HepG2 (cell line): ENCODE results near the gene TFB1M.

ENCODE experiments used
- DBP ChIP-seq: sonication (generic); formaldehyde crosslinking; IDR thresholded peaks from 2 replicates; pipeline ENCODE4 v1.4.0; 2020; ENCODE audit warnings: missing genetic modification reagents; ENCODE audit errors: not compliant biosample characterization
- GATAD2A ChIP-seq: IDR thresholded peaks from 2 replicates; pipeline ENCODE4 v1.6.1; 2016
- JDP2 ChIP-seq: sonication (generic); formaldehyde crosslinking; IDR thresholded peaks from 2 replicates; pipeline ENCODE4 v1.8.1; 2022; ENCODE audit warnings: missing genetic modification reagents, borderline replicate concordance
- KAT8 ChIP-seq: IDR thresholded peaks from 2 replicates; pipeline ENCODE4 v1.6.1; 2016; ENCODE audit warnings: missing genetic modification reagents, missing compliant biosample characterization
- MXI1 ChIP-seq: IDR thresholded peaks from 3 replicates; pipeline ENCODE4 v1.6.1; 2012; ENCODE audit warnings: low read depth, low read length, inconsistent platforms, borderline replicate concordance
- POLR2A ChIP-seq, 2 experiments: IDR thresholded peaks; 2 replicates each; pipeline ENCODE4 v1.6.1; 2011; ENCODE audit warnings: low read depth in 2 of 2, low read length in 2 of 2, mild to moderate bottlenecking in 1 of 2, moderate library complexity in 1 of 2; ENCODE audit not compliant: insufficient read depth in 1 of 2
- RAD21 ChIP-seq: fragments of 450-650 bp; formaldehyde crosslinking; IDR thresholded peaks from 2 replicates; pipeline ENCODE4 v1.5.0; 2020; ENCODE audit warnings: mild to moderate bottlenecking
- SP1 ChIP-seq, 2 experiments: fragments of 450-650 bp in 1 of 2; sonication (generic) in 1 of 2; formaldehyde crosslinking in 1 of 2; IDR thresholded peaks; 2 replicates each; pipeline versions ENCODE4 v1.4.0 to v1.6.1; 2016 to 2020; ENCODE audit warnings: missing genetic modification reagents in 1 of 2
- TAF1 ChIP-seq: sonication (generic); formaldehyde crosslinking; IDR thresholded peaks from 2 replicates; pipeline ENCODE4 v1.4.0; 2020; ENCODE audit warnings: missing genetic modification reagents
- ZNF207 ChIP-seq: fragments of 450-650 bp; IDR thresholded peaks from 2 replicates; pipeline ENCODE4 v1.6.1; 2016; ENCODE audit warnings: antibody characterized with exemption, borderline replicate concordance
- ZNF709 ChIP-seq: sonication (generic); formaldehyde crosslinking; IDR thresholded peaks from 2 replicates; pipeline ENCODE4 v1.5.0; 2020; ENCODE audit warnings: mild to moderate bottlenecking, missing genetic modification reagents
- TF ChIP-seq, protein P1 (sequence below): sonication (generic); formaldehyde crosslinking; IDR thresholded peaks from 2 replicates; pipeline ENCODE4 v1.8.1; 2023; ENCODE audit warnings: missing genetic modification reagents, inconsistent platforms, borderline replicate concordance
- TF ChIP-seq, protein P2 (sequence below): sonication (generic); formaldehyde crosslinking; IDR thresholded peaks from 2 replicates; pipeline ENCODE4 v1.4.0; 2020; ENCODE audit warnings: missing genetic modification reagents

DNA sequence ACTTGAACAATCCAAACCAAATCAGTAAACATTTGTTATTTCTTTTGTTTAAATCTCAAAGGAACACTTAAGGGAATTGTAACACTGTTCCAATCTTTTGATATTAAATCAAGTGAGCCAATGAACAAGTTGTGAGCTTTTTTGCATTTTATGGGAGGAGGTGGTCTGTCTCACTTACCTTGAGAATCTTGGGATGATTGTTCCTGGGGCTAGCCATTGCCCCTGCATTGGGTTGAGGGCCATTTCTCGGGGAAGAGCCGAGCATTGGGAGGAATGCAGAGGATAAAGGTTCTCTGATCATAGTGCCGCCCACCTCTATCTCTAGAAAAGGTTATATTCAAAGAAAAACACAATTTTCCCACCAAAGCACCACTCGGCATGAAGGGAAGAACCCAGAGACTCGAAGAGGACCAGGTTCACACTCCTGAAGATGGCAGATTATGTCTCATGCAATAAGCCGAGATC, 13.8 kb upstream of the TFB1M start:
- TF ChIP-seq GATAD2A (CRISPR knock-in tag), result no peak
- no peak for TF ChIP-seq RAD21 (CRISPR knock-in tag)
- TF ChIP-seq, protein P1, sequence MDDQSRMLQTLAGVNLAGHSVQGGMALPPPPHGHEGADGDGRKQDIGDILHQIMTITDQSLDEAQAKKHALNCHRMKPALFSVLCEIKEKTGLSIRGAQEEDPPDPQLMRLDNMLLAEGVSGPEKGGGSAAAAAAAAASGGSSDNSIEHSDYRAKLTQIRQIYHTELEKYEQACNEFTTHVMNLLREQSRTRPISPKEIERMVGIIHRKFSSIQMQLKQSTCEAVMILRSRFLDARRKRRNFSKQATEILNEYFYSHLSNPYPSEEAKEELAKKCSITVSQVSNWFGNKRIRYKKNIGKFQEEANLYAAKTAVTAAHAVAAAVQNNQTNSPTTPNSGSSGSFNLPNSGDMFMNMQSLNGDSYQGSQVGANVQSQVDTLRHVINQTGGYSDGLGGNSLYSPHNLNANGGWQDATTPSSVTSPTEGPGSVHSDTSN, result no peak
- TF ChIP-seq TAF1, result no peak
- TF ChIP-seq, protein P2, sequence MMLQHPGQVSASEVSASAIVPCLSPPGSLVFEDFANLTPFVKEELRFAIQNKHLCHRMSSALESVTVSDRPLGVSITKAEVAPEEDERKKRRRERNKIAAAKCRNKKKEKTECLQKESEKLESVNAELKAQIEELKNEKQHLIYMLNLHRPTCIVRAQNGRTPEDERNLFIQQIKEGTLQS (CRISPR knock-in tag), result no peak
- TF ChIP-seq MXI1, result no peak
- no peak for TF ChIP-seq POLR2A (IDR thresholded peaks at IDR 0.05; ENCODE audit: insufficient read depth in 1 of 2, low read depth in 2 of 2, low read length in 2 of 2)
- TF ChIP-seq SP1 (IDR thresholded peaks at IDR 0.05), result no peak
- no peak for TF ChIP-seq SP1 (CRISPR knock-in tag; IDR thresholded peaks at IDR 0.05)
- TF ChIP-seq JDP2 (CRISPR knock-in tag), result no peak
- no peak for TF ChIP-seq ZNF207
- no peak for TF ChIP-seq ZNF709
- TF ChIP-seq KAT8, result no peak
- TF ChIP-seq DBP (CRISPR knock-in tag), result no peak
